ENCODE measurements around the gene RPS6KA3.

DNA sequence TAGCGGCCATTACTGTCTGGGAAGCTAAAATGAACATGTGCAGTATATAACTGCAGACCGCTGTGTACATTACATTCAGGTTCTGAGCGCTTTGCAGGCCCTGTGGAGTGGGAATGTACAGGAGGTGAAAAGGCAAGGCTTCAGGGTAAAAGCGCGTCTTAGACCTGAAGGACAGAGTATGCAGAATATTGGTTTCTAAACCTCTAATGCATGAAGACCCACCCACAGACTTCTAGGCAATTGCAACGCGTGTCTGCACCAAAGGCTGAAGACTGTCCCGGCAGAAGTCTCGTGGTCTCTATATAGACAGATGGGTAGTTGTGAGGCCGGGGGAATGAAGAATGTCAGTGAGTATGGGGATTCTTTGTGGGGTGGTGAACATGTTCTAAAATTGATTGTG, 155.4 kb downstream of the RPS6KA3 start:
- no peak for TF ChIP-seq EP300 (IDR thresholded peaks at IDR 0.05)
- TF ChIP-seq, protein P1, sequence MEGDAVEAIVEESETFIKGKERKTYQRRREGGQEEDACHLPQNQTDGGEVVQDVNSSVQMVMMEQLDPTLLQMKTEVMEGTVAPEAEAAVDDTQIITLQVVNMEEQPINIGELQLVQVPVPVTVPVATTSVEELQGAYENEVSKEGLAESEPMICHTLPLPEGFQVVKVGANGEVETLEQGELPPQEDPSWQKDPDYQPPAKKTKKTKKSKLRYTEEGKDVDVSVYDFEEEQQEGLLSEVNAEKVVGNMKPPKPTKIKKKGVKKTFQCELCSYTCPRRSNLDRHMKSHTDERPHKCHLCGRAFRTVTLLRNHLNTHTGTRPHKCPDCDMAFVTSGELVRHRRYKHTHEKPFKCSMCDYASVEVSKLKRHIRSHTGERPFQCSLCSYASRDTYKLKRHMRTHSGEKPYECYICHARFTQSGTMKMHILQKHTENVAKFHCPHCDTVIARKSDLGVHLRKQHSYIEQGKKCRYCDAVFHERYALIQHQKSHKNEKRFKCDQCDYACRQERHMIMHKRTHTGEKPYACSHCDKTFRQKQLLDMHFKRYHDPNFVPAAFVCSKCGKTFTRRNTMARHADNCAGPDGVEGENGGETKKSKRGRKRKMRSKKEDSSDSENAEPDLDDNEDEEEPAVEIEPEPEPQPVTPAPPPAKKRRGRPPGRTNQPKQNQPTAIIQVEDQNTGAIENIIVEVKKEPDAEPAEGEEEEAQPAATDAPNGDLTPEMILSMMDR (IDR thresholded peaks at IDR 0.05) = no peak
- TF ChIP-seq POLR2A (IDR thresholded peaks at IDR 0.05; ENCODE audit: low read depth) = no peak
- TF ChIP-seq POLR2AphosphoS5 (IDR thresholded peaks at IDR 0.05) = no peak
